Measurements from ENCODE around the gene CCNY.

The CCNY gene

GRCh38 chr10:35359056-35359455 is 22.7 kb downstream of the CCNY start:
- no peak for DNase-seq

GRCh38 chr10:35359873-35360272 is 23.6 kb downstream of the CCNY start:
- DNase-seq = no peak

GRCh38 chr10:35362701-35363350 is 26.5 kb downstream of the CCNY start:
- DNase-seq = no peak

- DNase-seq = no peak
Observed at GRCh38 chr10:35363587-35363986, 27.3 kb downstream of the CCNY start.

GRCh38 chr10:35364808-35365207 is 28.5 kb downstream of the CCNY start:
- DNase-seq = no peak

- no peak for DNase-seq
Observed at GRCh38 chr10:35365994-35366393, 29.7 kb downstream of the CCNY start.

GRCh38 chr10:35367107-35367859 is 31.0 kb downstream of the CCNY start:
- no peak for DNase-seq

GRCh38 chr10:35367982-35368381 is 31.7 kb downstream of the CCNY start:
- DNase-seq = no peak

GRCh38 chr10:35368485-35369048 is 32.3 kb downstream of the CCNY start:
- DNase-seq = no peak

GRCh38 chr10:35369049-35369611 is 32.8 kb downstream of the CCNY start:
- no peak for DNase-seq

GRCh38 chr10:35371731-35372130 is 35.4 kb downstream of the CCNY start:
- no peak for DNase-seq

GRCh38 chr10:35372329-35372728 is 36.0 kb downstream of the CCNY start:
- no peak for DNase-seq

- DNase-seq = no peak
Observed at GRCh38 chr10:35375091-35375765, 38.9 kb downstream of the CCNY start.

GRCh38 chr10:35377050-35377728 is 40.9 kb downstream of the CCNY start:
- DNase-seq = no peak

- peak in 1 of 2 donors; percentile 15 for DNase-seq
Observed at GRCh38 chr10:35378541-35379210, 42.4 kb downstream of the CCNY start.

GRCh38 chr10:35379226-35380137 is 43.2 kb downstream of the CCNY start:
- no peak for DNase-seq

- no peak for DNase-seq
Observed at GRCh38 chr10:35382096-35382495, 45.8 kb downstream of the CCNY start.

- no peak for DNase-seq
Observed at GRCh38 chr10:35384265-35384868, 48.1 kb downstream of the CCNY start.

- DNase-seq = no peak
Observed at GRCh38 chr10:35386594-35387174, 50.4 kb downstream of the CCNY start.

- DNase-seq = no peak
Observed at GRCh38 chr10:35387768-35388167, 51.5 kb downstream of the CCNY start.
